Activated T-helper 9 cell treated with anti-CD3 and anti-CD28 coated beads, Interleukin-2, amount 50 U/mL, for 16 hours (primary cell): Measurements from ENCODE around the gene FUT8.
"Not testable (repeated sequence)": the region's sequence is repeated elsewhere in the genome, so short reads cannot be mapped to it uniquely, and the experiment has no call there.

Experiments
- DNase-seq: peaks from one replicate; pipeline ENCODE4 v3.0.0-alpha.2; 2020; ENCODE audit warnings: low read depth

The FUT8 gene

DNA sequence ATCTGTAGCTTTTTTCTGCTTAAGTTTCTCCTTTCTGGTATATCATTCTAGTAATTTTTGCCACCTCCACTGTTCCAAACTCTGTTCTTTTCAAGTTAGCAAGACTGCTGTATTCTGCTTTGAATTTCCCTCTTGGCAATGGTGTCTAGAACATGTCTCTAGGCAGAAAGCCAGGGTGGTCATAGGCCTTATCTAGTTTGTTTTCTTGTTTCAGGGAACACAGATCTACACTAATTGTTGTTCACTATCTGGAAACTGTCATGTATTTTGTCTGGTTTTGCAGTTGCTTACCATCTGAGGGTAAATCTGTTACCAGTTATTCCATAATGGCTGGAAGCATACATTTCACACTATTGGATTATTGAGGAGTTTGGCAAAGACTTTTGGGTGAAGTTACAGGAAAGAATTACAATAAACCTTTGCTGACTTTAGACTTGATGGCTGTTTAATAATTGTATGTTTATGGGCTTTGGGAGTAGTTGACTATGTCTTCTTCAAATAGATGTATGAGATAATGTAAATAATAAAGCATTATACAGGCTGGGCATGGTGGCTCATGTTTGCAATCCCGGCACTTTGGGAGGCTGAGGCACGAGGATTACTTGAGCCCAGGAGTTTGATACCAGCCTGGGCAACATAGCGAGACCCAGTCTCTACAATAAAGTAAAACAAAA, 41.4 kb downstream of the FUT8 start:
- no peak for DNase-seq

DNA sequence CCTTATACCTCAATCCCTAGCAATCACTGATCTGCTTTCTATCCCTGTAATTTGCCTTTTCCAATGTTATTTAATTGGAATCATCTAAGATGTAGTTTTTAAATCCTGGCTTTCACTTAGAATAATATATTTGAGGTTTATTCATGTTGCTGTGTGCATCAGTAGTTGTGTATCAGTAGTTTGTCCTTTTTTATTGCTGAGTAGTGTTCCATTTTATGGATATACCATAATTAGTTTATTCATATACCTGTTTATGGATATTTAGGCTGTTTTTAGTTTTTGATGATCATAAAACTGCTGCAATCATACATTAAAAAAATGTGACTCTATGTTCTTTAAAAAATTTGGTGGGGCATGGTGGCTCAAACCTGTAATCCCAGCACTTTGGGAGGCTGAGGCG, 43.7 kb downstream of the FUT8 start:
- DNase-seq: no peak

DNA sequence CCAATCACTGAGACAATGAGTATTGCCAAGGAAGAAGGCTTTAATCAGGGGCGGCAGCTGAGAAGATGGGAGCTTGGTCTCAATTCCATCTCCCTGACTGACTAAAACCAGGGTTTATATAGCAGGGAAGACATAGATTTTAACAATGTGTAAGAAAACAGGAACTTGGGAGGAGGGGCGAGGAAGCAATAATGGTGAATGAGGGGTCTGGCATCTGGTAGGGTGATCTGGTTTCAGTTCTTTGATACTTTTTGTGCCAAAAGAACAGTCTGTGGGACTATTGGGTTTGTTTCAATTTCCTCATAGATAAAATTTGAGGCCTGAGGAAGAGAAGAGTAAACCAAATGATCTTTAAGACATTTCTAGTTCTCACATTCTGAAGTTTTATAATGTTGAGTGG, 49.2 kb downstream of the FUT8 start:
- no peak for DNase-seq

DNA sequence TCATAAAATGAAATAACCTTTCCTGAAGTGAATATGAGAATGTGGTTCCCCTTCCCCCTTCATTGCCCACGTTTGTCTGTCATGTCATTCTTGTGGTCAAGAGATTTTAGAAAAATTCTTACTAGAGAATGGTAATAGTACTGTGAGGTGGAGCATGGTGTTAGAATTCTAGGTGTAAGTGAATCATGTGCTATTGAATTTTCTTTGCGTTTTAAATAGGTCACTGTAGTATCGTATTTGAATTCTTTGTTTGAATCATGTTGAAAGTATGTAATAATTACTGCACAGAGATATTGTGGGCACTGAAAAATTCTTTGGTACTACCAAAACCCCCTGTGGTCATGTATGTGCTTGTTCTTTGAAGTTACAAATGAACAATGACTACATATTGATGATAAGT, 49.9 kb downstream of the FUT8 start:
- DNase-seq: no peak

DNA sequence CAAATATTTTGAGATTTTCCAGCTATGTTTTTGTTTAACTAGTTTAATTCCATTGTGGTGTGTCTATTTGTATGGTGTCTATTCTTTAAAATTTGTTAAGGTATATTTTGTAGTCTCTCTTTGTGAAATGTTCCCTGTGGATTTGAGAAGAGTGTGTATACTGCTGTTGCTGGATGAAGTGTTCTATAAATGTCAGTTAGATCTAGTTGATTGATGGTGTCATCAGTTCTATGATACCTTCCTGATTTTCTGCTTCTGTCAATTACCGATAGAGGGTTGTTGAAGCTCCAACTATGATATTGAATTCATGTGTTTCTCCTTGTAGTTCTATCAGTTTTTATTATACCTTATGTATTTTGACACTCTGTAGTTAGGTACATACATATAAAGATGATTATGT, 53.1 kb downstream of the FUT8 start:
- DNase-seq: no peak

DNA sequence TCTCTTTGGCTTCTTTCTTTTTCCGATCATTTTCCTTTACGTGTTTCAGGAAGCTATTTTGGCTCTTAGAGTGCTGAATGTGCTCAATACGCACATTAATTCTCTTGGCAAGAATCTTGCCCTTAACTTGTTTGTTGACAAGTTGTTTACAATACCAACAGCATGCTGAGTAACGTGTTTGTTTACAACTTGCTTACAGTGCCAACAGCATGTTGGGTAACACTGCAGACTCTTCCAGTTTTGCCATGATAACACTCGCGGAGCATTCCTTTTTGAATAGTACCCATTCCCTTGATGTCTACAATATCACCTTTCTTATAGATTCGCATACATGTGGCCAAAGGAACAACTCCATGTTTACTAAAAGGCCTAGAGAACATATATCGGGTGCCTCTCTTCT, 55.4 kb downstream of the FUT8 start:
- not testable (repeated sequence) for DNase-seq

DNA sequence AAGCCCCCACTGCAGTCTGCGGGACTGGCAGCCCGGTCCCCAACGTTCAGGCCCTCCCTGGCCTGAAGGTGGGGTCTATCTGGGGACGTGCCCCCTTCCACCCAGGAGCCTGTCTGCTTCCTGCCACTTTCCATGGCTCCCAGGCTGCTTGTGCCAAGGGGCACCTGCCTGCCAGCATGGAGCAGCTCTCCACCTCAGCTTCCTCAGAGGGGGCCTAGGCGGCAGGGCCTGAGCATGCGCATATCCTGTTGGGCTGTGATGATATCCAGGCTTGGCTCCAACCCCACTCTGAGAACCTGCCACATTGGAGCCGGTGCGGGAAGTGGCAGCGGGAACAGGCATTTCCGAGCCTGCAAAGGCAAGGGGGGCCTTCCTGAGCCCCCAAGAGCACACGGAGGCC, 57.4 kb downstream of the FUT8 start:
- DNase-seq: no peak

DNA sequence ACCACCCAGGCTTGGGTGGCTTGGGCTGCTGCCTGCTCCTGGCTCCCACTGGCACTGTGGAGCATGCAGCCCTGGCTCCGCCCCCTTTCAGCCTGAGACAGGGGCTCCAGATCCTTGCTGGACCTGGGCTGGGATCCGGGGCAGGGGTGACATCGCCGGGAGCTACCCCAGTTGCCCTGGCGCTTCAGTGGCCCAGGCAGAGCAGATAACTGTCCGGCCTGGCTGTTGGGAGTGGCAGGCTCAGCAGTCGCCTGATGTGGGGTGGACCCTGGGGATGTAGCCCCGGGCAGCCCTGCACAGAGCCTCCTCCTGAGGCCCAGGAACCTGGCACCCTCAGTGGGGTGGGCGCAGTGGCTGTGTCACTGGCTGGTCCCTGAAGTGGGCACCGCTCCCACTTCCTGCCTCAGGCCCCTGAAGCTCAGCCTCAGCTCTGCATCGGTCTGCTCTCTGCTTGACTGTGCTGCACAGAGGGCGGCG, 57.9 kb downstream of the FUT8 start:
- DNase-seq: no peak

DNA sequence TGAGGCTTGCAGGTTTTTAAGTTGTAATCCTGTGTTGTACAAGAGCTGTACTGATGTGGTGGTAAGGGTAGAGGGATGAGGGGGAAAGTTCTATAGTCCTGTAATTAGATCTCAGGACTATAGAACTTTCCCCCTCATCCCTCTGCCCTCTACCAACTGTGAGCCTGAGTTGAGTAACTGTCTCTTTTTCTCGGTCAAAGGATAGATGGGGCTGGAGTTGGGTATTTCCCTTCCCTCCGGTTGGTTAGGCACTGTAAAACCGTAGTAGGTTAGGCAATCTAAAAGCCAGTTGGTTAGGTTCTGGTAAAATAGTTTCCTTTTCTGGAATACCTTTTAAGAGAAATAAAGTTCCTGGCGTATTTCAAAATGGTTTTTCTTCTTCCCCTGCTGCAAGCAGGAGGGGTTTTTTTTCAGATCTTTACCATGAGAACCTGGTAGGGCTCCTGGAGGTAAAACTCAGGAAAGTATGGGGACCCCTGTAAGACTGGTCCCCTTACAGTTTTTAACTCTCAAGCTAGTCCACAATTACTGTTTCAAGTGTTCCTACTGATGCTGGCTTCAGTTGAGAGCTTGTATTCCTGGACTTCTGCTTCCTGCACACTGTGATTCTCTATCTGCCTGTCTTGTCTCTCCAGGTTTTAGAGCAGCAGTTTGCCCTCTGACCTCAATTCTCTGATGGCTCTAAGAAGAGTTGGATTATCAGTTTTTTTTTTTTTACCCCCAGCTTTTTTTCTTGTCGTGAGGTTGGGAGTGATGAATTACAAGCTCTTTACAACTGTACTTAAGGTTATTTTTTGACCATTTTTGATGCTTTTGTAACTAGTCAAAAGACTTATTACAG, 58.7 kb downstream of the FUT8 start:
- DNase-seq: no peak

DNA sequence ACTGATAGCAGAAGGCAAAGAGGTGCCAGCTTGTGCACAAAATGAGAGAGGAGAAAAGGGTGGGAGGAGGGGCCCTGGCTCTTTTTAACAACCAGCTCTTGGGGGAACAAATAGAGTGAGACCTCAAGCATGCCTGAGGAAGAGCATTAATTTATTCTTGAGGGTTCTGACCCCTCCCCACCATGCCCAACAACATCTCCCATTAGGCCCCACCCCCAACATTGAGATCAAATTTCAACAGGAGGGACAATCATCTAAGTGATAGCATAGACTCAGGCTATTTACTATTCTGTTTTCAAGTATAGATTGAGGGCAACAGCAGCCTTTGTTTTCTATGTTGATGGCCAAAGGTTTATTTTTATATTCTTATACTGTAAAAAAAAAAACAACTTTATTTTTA, 59.7 kb downstream of the FUT8 start:
- no peak for DNase-seq

DNA sequence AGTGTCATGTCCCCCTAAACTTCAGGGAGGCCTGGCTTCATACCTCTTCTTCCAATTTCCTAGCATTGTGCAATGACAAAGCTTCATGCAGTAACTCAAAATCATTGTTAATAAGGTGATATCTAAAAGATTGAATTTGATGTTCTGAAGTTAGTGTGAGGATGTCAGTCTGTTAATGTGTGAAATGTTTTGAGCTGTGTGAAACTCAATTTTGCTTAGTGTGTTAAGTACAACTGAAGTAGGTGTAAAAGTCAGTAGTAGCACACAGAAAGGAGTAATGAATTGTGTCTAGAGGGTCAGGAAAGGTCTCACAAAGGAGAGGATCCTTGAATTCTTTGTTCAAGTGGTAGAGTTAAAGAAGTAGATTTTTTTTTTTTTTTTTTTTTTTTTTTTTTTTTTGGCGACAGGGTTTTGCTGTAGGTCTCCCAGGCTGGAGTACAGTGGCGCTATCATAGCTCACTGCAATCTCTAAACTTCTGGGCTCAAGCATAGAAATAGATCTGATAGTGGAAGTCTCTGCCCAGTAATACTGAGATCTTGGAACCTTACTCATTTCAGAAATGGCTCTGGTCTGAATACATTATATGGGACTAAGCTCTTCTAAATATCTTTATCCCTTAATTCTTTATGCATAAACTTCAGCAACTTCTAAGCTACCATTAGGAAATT, 63.9 kb downstream of the FUT8 start:
- no peak for DNase-seq

DNA sequence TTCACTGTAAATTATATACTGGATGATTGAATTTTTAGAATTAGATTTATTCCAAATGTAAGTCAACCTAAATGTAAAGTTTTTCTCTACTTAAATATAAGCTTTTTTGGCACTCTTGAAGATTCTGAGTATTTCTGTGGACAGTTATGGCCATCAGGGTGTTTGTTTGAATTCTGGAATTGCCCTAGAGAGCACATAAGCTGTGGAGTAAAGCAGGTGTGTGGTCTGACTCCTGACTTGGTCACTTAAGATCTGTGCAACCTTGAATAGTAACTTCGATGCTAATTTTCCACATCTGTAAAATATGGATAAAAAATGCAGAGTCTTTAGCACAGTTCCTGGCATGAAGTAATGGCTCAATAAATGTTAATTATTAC, 64.4 kb downstream of the FUT8 start:
- DNase-seq: no peak

DNA sequence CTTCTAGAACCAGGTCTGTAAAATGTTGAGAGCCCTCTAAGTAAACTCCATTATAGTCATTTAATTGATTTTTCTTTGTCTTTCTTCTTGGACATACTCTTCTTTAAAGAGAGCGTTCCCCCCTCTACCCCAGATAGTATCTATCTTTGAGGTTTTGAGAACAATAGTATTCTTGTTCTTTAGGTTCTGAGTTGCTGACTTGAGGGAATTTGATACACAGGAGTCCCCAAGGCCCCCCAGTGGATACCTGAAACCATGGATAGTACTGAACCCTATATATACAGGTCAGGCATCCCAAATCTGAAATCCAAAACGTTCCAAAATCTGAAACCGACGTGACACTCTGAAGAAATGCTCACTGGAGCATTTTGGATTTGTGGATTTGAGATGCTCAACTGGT, 65.5 kb downstream of the FUT8 start:
- no peak for DNase-seq

DNA sequence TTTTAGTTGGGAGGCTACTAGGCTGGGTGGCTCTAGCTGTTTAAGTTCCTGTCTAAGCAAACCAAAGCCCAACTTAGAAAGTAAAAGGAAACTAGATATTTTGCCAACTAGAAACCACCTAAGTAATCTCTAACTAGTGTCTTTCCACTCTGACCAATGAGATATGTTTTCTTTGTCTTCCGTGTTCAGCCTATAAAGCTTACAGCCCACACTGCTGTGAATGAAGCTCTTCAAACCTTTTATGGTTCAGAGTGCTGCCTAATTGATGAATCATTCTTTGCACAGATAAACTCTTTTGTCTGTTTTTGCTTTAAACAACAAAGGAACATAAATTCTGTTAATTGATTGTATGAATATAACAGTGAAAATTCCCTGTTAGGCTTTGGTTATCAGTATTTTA, 66.1 kb downstream of the FUT8 start:
- DNase-seq: no peak

DNA sequence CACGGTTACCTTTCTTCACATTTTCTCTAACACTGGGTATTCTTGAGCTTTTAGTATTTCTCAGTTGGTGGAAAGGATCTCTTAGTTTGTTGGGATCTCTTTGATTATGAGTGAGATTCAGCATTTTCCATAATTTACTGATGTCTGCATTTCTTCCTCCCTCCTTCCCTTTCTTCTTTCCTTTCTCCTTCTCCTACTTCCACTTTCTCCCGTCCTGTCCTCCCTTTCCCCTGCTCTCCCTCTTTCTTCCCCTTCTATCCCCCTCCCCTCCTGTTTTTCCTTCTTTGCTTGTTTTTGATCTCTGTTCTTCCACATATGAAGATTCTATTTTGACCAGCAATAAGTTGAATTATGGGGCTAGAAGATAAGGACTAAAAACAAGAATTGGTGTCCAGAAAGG, 66.9 kb downstream of the FUT8 start:
- DNase-seq: no peak

DNA sequence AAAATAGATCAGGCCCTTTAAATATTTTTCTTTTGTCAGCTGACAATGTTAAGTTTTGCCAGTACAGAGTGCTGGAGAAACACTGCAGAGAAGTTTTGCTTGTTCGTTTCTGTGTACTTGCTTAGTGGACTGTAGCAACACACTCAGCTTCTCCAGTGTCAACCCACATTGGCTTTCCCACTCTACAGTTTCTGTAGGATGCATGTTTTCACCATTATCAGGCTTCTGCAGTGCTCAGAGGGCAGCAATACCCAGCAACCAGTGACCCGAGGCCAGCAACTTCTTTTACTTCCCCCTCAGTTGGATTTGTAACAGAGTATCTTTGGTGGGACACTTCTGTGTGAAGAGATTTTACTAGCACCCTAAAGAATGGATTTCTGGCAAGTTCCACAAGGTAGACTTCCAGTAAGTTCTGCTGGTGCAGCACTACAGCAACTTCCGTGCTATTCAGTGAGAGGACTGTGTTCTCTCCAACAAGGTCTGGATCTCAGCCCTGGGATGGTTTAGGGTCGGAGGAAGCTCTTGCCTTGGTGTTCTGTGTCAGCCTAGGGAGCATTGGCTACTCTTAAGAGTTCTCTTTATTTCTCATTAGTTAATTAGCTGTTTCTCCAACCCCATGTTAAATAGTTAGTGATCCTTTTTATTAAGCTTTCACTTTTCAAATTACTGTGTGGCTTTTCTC, 70.4 kb downstream of the FUT8 start:
- DNase-seq: no peak

DNA sequence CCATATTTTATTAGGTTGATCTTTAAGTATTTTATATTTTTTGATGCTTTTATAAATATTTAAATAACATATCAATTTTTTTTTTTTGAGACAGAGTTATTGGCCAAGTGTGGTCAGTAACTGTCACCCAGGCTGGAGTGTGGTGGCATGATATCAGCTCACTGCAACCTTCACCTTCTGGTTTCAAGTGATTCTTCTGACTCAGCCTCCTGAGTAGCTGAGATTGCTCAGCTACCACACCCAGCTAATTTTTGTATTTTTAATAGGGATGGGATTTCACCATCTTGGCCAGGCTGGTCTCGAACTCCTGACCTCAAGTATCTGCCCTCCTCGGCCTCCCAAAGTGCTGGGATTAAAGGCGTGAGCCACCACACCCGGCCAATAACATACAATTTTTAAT, 71.1 kb downstream of the FUT8 start:
- no peak for DNase-seq

DNA sequence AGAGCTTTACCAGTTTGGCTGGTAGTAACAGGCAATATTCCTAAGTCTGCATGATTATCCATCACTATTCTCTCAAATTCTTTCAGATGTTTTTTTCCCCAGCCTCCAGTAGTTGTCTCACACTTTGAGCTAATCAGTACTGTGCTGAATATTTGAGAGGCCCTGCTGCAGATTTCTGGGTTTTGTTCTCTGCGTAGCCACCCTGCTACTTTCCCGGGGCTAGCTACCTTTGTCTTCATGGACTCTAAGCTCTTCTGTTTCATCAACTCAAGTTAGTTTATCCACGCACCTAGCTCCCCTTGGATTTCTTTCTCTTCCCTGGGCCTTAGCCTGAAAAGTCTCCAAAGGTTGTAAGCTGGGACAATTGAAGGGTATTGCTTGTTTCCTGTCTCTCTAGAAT, 73.0 kb downstream of the FUT8 start:
- DNase-seq: no peak

DNA sequence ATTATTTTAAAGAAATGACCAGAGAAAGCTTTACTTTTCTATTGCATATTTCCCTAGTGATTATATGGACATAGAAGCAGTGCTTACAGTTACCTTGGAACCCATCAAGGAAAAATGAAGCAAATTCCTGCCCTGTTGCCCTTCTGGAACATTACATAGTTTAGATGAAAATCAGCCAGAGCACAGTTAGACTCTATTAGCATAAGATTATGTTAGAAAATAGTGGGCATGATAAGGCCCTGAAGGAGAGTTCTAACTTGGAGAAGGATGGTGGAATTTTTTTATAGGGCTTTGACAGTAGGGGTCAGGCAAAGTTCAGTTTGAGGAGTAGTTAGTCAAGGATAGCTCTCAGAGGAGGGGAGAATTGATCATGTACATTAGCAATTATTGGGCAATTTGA, 74.3 kb downstream of the FUT8 start:
- DNase-seq: no peak

DNA sequence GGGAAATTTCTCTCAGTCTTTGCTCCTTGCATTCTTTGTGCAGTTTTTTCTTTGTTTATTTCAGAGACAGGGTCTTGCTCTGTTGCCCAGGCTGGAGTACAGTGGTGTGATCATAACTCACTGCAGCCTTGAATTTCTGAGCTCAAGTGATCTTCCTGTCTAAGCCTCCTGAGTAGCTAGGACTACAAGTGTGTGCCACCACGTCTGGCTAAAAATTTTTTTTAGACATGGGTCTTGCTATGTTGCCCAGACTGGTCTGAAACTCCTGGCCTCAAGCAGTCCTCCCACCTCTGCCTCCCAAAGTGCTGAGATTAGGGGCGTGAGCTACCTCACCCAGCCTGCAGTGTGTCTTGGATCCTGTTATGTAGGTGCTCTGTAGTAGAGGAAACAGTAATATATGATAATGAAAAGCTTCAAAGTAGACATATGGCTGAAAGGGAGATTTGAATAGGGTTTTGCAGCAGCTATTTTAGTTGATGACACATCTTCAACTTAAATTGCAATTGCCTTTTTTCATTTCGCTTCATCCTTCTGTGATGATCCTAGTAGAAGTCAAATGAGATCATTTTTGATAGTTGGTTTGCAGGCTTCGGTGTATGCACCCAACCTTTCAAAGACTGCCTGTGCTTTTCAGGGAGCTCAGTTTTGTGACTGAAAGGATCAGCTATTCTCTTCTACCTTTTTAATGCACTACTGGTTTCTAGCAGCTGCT, 75.4 kb downstream of the FUT8 start:
- no peak for DNase-seq

DNA sequence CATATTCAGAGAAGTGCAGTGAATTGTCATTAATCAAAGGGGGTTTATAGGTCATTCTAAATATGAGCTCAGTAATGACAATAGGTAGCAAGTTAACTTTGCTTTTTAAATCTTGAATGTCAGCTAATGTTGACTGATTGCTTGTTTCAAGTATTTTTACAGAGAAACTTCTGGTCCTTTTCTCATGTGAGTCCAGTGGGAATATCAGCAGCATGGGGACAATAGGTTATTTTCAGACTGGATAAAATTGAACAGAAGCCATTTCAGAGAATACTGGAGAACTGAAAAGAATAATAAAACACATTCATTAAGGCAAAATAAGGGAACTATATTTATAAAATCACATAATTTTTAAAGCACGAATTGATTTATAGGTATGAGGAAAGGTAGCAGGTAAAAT, 78.7 kb downstream of the FUT8 start:
- DNase-seq: no peak

DNA sequence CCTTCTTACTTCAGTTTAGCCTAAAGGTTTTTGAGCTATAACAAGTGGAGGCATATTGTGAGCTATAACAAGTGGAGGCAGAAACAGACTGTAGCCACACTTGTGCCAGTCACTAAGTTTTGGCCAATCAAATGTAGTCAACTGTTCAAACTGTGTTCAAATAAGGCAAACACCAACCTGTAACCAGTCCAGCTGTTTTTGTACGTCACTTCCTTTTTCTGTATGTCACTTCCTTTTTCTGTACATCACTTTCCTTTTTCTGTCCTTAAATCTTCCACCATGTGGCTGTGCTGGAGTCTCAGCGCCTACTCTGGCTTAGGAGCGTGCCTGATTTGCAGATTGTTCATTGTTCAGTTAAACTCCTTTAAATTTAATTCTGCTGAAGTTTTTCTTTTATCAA, 79.7 kb downstream of the FUT8 start:
- DNase-seq: no peak
